Neuronal stem cell (in vitro differentiated cells): ENCODE results near the gene FMO5.

ENCODE experiments used
- DNase-seq: peaks from one replicate; pipeline ENCODE4 v3.0.0-alpha.2; 2013; ENCODE audit warnings: low spot score
- H2AFZ ChIP-seq: one replicate; pipeline ENCODE4 v1.6.1; 2013; ENCODE audit warnings: mild to moderate bottlenecking, low read length, inconsistent platforms
- H2AK5ac ChIP-seq: 2 replicates; pipeline ENCODE4 v1.6.1; 2013; ENCODE audit warnings: low read depth, mild to moderate bottlenecking, inconsistent platforms, low read length, moderate library complexity, mixed read lengths
- H2BK120ac ChIP-seq: 2 replicates; pipeline ENCODE4 v1.6.1; 2013; ENCODE audit warnings: low read depth, mild to moderate bottlenecking, inconsistent platforms, low read length, moderate library complexity, mixed read lengths
- H2BK12ac ChIP-seq: one replicate; pipeline ENCODE4 v1.6.1; 2013; ENCODE audit warnings: low read length, inconsistent platforms
- H2BK15ac ChIP-seq: 2 replicates; pipeline ENCODE4 v1.6.1; 2013; ENCODE audit warnings: mild to moderate bottlenecking, low read length, inconsistent platforms, mixed read lengths
- H2BK5ac ChIP-seq: one replicate; pipeline ENCODE4 v1.6.1; 2013; ENCODE audit warnings: inconsistent platforms, mild to moderate bottlenecking, low read length, moderate library complexity
- H3K14ac ChIP-seq: one replicate; pipeline ENCODE4 v1.6.1; 2013; ENCODE audit warnings: low read length, inconsistent platforms
- H3K18ac ChIP-seq: 2 replicates; pipeline ENCODE4 v1.6.1; 2013; ENCODE audit warnings: low read length, inconsistent platforms
- H3K23ac ChIP-seq: 2 replicates; pipeline ENCODE4 v1.6.1; 2013; ENCODE audit warnings: low read depth, mild to moderate bottlenecking, mixed read lengths, low read length, inconsistent platforms; ENCODE audit not compliant: poor library complexity
- H3K27ac ChIP-seq: replicated peaks from 3 replicates; pipeline ENCODE4 v1.5.1; 2013; ENCODE audit warnings: low read length, inconsistent platforms
- H3K27me3 ChIP-seq, 3 experiments: 2 replicates each; pipeline ENCODE4 v1.6.1; 2013; ENCODE audit warnings: low read length in 3 of 3, mild to moderate bottlenecking in 2 of 3, inconsistent platforms in 1 of 3, low read depth in 1 of 3, mixed read lengths in 1 of 3, moderate library complexity in 1 of 3; ENCODE audit not compliant: control insufficient read depth in 3 of 3, insufficient read depth in 3 of 3
- H3K36me3 ChIP-seq, 2 donors: replicated peaks in 1 of 2; 2 replicates each; pipeline ENCODE4 v1.6.1; 2013; ENCODE audit warnings: low read length in 2 of 2; ENCODE audit not compliant: control insufficient read depth in 2 of 2, insufficient read depth in 2 of 2
- H3K4ac ChIP-seq: 2 replicates; pipeline ENCODE4 v1.6.1; 2013; ENCODE audit warnings: inconsistent platforms, mild to moderate bottlenecking, low read length, moderate library complexity
- H3K4me1 ChIP-seq, 2 donors: 1 replicate in 1 of 2; 2 replicates in 1 of 2; pipeline ENCODE4 v1.6.1; 2013; ENCODE audit warnings: low read length in 2 of 2, low read depth in 1 of 2; ENCODE audit not compliant: control insufficient read depth in 2 of 2, insufficient read depth in 1 of 2
- H3K4me2 ChIP-seq: one replicate; pipeline ENCODE4 v1.6.1; 2013; ENCODE audit warnings: mild to moderate bottlenecking, low read length, inconsistent platforms; ENCODE audit not compliant: insufficient read depth, poor library complexity, severe bottlenecking
- H3K4me3 ChIP-seq, 2 donors: 2 replicates each; pipeline ENCODE4 v1.5.1; 2013; ENCODE audit warnings: low read length in 2 of 2, mild to moderate bottlenecking in 2 of 2, inconsistent platforms in 1 of 2, moderate library complexity in 1 of 2
- H3K79me1 ChIP-seq: one replicate; pipeline ENCODE4 v1.6.1; 2013; ENCODE audit warnings: low read depth, mild to moderate bottlenecking, inconsistent platforms, low read length, moderate library complexity
- H3K9ac ChIP-seq: one replicate; pipeline ENCODE4 v1.6.1; 2013; ENCODE audit warnings: mild to moderate bottlenecking, low read depth, low read length, inconsistent platforms; ENCODE audit not compliant: poor library complexity
- H3K9me3 ChIP-seq, 2 donors: replicated peaks in 1 of 2; 2 replicates each; pipeline versions ENCODE3 to v1.6.1; 2013; ENCODE audit warnings: low read length in 2 of 2, mild to moderate bottlenecking in 2 of 2, inconsistent platforms in 1 of 2, low read depth in 1 of 2, mixed read lengths in 1 of 2, moderate library complexity in 1 of 2; ENCODE audit not compliant: control insufficient read depth in 2 of 2, insufficient read depth in 1 of 2
- H4K8ac ChIP-seq: one replicate; pipeline ENCODE4 v1.6.1; 2013; ENCODE audit warnings: low read depth, mild to moderate bottlenecking, inconsistent platforms, low read length, moderate library complexity
- H4K91ac ChIP-seq: one replicate; pipeline ENCODE4 v1.6.1; 2013; ENCODE audit warnings: low read length, low read depth, mild to moderate bottlenecking, inconsistent platforms; ENCODE audit not compliant: poor library complexity
- WGBS, 2 donors: extraction: QIAGEN DNeasy Blood & Tissue Kit; methylation state at CpG; one replicate each; pipeline ENCODE4 v1.1.7; 2013; ENCODE audit warnings: missing lambda C conversion rate in 2 of 2, mixed read lengths in 1 of 2; ENCODE audit not compliant: insufficient read length in 2 of 2, insufficient replicate concordance in 1 of 2; ENCODE audit errors: extremely low coverage in 2 of 2; 5-methylcytosine and 5-hydroxymethylcytosine counted together

Gene FMO5

DNA sequence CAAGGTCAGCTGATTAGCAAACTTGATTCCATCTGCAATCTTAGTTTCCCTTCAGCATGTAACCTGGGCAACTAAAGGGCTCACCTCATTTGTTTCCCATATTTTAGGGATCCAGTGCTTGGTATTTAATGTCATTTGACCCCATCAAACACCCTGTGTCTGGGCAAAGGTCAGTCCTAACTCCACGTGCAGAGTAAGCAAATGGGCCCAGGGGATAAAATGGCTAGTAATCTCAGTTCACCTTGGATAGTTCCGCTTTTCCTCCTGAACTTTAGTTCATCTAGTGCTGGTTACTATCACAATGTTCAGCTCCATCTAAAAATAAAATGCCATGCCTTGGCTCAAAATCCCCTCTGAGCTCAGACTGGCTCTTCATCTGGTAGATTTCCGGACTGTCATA, 72.4 kb downstream of the FMO5 start:
- Histone ChIP-seq H2BK15ac (no peak overlapping the region), H3K79me1 (no peaks in the 10 kb centered on the region), H3K36me3 (peaks cover 0 to 22% of the 10 kb centered on the region in 2 donors), H3K27ac (no peak overlapping the region), H4K8ac (no peak overlapping the region), H2BK5ac (no peak overlapping the region), H3K4me3 (no peak overlapping the region), H2BK12ac (no peak overlapping the region), H4K91ac (no peak overlapping the region), H3K9me3 (peaks cover 0 to 4% of the 10 kb centered on the region in 2 donors), H2BK120ac (no peak overlapping the region), H3K14ac (no peak overlapping the region), H2AK5ac (no peak overlapping the region), H3K4me1 (peaks cover 0 to 2% of the 10 kb centered on the region in 2 donors), H3K23ac (no peak overlapping the region), H3K18ac (no peak overlapping the region), H2AFZ (no peak overlapping the region), H3K27me3 (peaks cover 0 to 18% (median 0%) of the 10 kb centered on the region in 3 experiments), H3K4ac (no peak overlapping the region), H3K4me2 (no peak overlapping the region), H3K9ac (no peak overlapping the region)
- DNase-seq = no peak
- no CpG with 5 or more reads among the region's 3 CpGs for WGBS, 2 donors

DNA sequence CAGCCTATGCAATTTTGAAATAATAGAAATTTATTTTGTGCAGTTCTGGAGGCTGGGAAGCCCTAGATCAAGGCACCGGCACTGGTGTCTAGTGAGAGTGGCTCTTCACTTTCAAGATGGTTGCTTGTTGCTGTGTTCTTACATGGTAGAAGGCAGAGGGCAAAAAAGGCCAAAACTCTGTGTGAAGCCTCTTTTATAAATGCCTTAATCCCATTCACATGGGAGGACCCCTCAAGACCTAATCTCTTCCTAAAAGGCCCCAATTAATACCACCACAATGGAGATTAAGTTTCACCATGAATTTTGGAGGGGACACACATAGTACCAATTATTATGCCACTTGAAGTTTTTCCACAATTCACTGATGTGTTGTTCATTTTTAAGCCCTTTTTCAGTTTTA, 73.9 kb downstream of the FMO5 start:
- Histone ChIP-seq H3K4me1 (peaks cover 0 to 2% of the 10 kb centered on the region in 2 donors), H2AK5ac (no peak overlapping the region), H3K9ac (no peak overlapping the region), H4K8ac (no peak overlapping the region), H2BK12ac (no peak overlapping the region), H3K36me3 (peaks cover 0 to 12% of the 10 kb centered on the region in 2 donors), H2BK120ac (no peak overlapping the region), H3K27me3 (peaks cover 0 to 18% (median 0%) of the 10 kb centered on the region in 3 experiments), H3K79me1 (no peaks in the 10 kb centered on the region), H3K23ac (no peak overlapping the region), H3K9me3 (peaks cover 0 to 4% of the 10 kb centered on the region in 2 donors), H3K14ac (no peak overlapping the region), H3K4ac (no peak overlapping the region), H2BK15ac (no peak overlapping the region), H2BK5ac (no peak overlapping the region), H4K91ac (no peak overlapping the region), H3K27ac (no peak overlapping the region), H2AFZ (no peak overlapping the region), H3K4me2 (no peak overlapping the region), H3K4me3 (no peak overlapping the region), H3K18ac (no peak overlapping the region)
- DNase-seq = peak; percentile 43
- no CpG with 5 or more reads among the region's 1 CpG for WGBS, 2 donors

DNA sequence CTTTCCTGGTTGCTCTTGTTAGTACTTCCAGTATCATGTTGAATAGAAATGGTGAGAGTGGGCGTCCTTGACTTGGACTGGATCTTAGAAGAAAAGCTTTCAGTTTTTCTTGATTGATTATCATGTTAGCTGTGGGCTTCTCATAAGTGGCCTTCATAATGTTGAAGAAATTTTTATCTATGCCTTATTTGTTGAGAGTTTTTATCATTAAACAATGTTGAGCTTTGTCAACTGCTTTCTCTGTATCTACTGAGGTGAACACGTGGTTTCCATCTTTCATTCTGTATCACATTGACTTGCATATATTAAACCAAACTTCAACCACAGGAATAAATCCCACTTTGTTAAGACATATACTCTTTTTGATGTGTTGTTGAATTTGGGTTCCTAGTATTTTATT, 82.3 kb downstream of the FMO5 start:
- no peaks in the 10 kb centered on the region for H3K36me3 ChIP-seq
- H2BK12ac ChIP-seq = no peak overlapping the region
- H3K27me3 ChIP-seq = no peaks in the 10 kb centered on the region
- no peaks in the 10 kb centered on the region for H3K79me1 ChIP-seq
- H2BK15ac ChIP-seq = no peak overlapping the region
- H2BK5ac ChIP-seq = no peak overlapping the region
- H3K27ac ChIP-seq = no peak overlapping the region
- no peak for DNase-seq
- no peak overlapping the region for H3K4ac ChIP-seq
- H4K8ac ChIP-seq = no peak overlapping the region
- no peak overlapping the region for H3K4me3 ChIP-seq
- H4K91ac ChIP-seq = no peak overlapping the region
- H3K23ac ChIP-seq = no peak overlapping the region
- no peak overlapping the region for H3K9ac ChIP-seq
- H3K4me1 ChIP-seq = no peaks in the 10 kb centered on the region
- no CpG with 5 or more reads among the region's 2 CpGs for WGBS, 2 donors
- no peak overlapping the region for H2AFZ ChIP-seq
- no peak overlapping the region for H2AK5ac ChIP-seq
- no peak overlapping the region for H2BK120ac ChIP-seq
- no peak overlapping the region for H3K14ac ChIP-seq
- no peak overlapping the region for H3K18ac ChIP-seq
- no peaks in the 10 kb centered on the region for H3K9me3 ChIP-seq
- no peak overlapping the region for H3K4me2 ChIP-seq
